OCI-M2 (cell line): ENCODE measurements around the gene BARX1.
"Not testable (repeated sequence)": the region's sequence is repeated elsewhere in the genome, so short reads cannot be mapped to it uniquely, and the experiment has no call there.

Source experiments
- DNase-seq: peaks from one replicate; lab custom pipeline; 2025; ENCODE audit not compliant: unreplicated experiment; lab: John Stamatoyannopoulos, UW

The BARX1 gene

DNA sequence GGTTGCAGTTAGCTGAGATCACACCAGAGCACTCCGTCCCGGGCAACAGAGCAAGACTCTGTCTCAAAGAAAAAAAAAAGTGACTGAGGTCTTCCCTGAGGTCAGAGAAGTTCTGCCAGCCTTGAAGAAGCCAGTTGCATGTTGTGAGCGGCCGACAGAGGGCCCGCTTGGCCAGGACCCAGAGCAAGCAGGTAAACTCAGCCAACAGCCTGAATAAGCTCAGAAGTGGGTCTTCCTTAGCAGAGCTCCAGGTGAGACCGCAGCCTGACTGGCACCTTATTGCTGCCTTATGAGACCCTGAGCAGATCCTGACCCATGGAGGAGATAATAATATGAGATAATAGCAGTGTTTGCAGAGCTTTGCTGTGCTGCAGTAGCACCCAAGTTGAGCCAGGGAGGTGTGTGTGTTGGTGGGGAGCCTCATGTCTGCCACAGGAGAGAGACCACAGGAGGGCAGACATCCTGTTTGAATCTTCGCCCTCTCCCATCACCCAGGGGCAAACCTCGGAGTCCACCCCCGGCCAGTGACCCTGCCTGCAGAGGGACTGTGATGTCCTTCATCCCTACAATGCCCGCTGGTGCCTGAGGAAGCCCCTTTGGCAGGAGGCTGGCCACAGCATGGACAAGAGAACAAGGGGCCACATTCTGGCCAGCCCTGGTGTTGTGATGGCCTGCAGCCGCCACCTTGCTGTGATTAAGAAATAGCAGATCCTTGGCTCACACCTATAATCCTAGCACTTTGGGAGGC, 10.8 kb upstream of the BARX1 start:
- DNase-seq: no peak

DNA sequence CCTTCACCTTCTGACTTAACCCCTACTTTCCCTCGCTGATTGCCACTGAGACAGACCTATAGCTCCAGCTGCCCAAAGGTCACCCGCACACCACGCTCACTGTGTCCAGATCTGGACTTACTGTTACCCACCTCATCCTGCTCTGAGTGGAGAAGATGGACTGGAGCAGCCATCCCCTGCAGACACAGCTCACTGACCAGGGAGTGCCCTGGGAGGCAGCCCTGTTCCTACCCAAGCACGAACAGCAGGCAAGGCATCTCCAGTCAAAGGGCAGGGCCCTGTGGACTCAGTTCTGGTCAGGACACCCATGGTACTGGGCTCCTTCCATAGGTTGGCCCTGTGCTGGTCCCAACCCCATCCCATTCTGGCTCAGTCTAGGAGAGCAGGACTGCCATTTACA, 9.5 kb upstream of the BARX1 start:
- DNase-seq: no peak

DNA sequence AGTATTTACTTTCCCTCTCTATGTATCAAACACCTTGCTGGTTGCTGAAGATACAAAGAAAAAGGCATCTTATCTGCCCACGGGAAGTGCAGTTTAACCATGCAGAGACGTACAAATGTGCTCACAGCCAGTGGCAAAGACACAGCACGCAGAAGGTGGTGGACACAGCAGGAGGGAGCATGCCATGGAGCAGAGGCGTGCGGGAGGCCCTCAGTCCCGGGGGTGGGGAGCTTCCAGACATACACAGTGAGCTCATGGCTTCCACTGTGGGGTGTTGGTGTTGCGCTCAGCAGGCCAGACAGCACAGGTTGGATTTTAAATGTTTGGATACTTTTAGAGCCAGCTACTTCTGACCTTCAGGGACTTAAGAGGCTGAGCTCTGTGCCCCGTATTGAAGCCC, 8.8 kb upstream of the BARX1 start:
- DNase-seq: no peak

DNA sequence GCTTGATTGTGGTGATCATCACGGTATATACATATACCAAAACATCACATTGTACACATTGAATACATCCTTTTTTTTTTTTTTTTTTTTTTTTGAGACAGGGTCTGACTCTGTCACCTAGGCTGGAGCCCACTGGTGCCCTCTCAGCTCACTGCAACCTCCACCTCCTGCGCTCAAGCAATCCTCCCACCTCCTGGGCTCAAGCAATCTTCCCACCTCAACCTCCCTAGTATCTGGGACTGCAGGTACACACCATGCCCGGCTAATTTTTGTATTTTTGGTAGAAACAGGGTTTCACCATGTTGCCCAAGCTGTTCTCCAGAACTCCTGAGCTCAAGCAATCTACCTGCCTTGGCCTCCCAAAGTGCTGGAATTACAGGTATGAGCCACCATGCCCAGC, 8.3 kb upstream of the BARX1 start:
- not testable (repeated sequence) for DNase-seq

DNA sequence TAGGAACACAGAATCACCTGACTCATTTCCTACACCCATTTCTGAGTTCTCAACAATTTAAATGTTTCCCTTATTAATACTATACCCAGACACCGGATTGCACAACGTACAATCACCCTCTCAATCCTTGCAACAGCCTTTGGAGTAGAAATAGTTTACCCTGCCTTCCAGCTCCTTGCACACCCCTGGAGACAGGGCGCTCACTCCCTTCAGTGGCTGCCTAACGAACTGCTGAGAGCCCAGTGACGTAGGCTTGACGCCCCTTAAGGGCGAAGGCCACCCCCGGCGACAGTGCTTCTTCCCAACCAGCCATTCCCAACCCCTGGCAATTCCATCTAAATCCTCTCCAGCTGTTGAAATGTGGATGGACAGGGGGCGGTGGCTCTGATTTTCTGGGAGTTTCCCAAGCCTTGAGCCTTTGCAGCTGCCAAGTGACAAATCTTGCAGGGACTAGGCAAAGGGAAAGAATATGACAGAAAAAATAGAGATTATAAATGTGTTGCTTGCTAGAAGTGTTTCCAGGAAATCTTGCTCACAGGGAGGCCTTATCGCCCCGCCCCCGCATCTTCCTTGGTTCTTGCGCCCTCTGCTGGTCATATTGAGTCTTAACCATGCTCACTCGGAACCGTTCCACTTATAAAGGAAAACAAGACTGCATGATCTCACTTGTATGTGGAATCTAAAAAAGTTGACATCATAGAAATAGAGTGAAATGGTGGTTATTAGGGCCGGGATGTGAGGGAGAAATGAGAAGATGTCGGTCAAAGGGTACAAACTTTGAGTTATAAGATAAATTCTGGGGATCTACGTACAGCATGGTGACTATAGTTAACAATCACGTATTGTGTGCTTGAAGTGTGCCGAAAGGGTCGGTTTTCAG, 7.6 kb upstream of the BARX1 start:
- peak; percentile 42 for DNase-seq

DNA sequence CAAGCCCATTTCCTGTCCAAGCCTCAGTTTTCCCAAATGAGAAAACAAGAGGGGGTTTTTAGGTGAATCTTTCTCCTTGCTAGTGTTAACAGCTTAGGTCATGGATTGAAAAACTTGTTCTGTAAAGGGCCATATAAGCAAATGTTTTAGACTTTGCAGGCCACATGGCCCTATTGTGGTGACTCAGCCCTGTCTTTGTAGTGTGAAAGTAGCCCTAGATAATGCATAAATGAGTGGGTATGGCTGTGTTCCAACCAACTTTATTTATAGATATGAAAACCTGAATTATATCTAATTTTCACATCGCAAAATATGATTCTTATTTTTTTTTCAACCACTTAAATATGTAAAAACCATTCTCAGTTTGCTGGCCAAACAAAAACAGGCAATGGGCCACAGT, 6.9 kb upstream of the BARX1 start:
- no peak for DNase-seq

DNA sequence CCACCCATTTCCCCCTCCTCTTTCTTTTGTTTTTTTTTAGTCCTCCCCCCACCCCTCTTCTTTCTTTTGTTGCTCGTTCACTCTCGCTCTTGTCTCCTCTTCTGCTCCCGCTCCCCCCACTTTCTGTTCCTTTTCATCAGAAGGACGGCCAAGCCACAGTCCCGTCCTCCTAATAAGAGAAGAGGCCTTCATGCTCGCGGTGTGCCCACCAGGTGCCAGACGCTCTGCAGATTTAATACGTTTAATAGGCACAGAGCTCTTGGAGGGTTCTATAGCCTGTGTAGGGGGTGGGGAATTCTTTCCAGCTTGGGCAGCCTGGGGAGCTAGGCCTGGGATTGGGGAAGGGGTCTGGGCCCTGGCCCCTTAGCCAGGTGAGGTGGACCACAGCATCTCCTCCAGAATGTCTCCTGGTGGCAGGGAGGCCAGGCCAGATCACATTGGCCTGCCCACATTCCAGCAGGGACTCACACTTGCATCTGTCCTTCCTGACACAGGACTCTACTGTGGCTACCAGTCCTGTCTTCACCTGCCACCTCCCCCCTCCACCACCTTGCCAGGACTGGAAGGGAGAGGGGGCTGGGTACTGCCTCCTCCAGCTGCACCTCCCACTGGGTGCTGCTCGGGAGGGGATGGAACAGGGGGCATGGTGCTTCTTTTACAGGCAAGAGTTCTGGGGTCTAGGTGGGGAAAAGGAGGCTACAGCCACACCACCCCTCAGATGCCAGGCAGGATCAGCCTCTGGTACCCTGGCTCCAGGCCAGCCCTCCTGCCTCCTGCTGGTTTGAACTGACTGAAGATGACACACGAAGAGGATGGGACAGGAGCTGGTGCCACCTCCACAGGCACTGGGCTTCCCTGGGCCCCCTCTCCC, 6.1 kb upstream of the BARX1 start:
- DNase-seq: no peak

DNA sequence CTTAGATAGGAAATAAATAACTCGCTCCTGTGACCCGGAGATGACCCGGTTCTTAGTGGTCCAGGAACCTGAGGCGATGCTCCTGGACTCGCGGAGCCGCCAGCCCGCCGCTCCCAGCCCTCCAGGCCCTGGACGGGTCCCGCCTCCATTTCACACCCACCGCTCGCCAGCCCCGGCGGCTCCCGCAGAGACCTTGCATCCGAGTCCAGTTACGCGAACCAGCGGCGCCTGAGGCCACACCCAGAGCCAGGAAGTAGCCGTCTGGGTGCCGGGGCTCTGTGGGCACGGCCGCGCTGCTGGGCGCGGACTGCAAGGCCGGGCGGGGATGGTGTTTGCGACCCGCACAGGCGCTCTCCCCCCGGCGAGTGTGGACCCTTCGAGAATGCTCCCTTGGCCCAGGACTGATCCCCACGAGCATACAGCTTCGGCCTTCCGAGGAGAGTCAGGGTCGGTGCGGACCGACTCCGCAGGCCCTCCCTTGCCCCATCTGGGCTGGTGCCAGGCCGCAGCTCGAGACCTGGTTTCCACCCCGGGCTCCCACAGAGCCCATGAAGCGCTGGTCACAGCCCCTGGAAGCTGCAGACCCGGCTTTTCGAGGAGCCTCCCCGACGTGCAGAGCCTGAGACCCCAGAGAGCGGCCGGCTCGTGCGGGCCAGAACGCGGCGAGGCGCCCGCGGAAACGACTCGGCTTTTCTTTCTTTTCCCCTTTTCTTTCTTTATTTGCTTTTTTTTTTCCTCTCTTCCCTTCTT, 5.2 kb upstream of the BARX1 start:
- DNase-seq: no peak

DNA sequence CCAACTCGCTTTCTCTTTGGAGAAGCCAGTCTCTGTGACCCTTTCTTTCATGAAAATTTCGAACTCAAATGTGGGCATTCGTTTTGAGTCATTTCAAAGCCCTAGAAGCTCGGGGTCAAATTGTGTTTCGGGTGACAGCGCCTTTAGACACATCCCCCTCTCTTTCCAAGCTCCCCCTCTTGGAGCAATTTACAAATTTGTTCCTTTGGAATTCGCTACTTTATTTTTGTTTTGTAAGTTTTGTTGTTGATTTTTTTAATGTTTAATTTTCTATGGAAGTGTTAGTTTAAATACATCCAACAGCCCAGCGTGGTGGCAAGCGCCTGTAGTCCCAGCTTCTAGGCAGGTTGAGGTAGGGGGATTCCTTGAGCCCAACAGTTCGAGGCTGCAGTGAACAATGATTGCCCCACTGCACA, 4.6 kb upstream of the BARX1 start:
- DNase-seq: no peak

DNA sequence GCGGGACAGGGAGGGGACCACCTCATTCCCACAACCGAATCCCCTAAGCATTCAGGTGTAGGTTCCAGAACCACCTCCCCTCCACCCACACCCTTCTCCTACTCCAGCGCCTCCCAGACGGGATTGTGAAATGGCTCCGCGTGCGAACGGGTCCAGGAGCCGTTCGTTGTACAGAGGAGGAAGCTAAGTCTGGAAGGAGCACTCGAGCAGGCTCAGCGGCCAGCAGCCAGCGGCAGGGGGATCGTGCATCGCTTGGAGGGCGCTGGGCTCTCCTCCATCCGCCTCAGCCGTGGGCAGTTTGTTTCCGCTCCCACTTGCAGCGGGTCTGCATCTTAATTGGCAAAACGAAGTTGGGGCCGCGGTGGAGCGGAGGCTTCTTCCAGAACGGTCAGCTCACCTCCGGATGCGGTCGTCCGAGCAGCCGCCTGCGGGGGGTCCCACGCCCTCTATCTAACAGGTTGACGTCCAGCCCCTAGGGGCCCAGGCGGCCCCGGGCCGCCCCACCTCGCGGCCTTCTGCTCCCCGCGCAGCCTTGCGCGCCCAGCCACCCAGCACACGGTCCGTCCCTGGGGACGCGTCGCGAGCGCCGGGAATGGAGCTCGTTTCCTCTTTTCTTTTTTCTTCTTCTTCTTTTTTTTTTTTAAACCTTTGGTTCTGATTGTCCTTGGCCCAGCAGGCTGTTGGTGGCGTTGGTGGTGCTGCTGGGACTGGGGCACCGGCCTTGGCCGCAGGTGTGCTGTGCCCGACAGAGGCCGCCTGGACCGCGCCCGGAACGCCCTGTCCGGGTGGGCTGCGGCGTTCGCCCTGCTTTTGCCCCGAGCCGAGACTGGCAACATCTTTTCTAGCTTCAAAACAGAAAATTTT, 3.9 kb upstream of the BARX1 start:
- no peak for DNase-seq

DNA sequence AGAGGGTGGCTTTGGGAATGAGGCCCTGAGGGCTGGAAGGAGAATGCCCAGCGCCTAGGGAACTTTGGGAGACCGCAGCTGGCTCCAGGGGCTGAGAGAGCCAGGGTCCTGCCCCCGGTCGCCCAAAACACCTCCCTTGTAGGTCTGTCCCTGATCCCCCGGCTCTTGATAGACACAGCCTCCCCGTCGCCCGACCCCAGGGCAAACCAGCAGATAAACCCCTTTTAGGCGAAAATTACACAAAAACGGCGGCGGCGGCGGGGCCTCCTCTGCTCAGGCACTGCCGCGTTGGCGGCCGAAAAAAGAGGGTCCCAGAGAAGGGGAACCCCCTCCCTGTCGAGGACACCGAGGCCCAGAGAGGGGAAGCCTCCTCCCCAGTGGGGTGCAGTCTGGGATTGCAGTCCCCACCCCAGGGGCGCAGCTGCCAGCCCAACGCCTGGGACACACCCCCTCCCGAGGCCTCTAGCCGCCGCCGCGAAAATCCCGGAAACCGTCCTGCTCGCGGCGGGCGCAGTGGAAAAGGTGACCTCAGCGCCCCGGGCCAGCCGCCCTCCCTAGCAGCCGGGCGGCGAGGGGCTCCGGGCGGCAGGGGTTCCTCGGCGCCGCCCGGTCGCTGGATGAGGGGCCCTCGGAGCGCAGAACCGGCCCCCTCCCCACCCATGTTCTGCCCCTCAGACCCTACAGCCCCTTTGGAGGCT, 3.1 kb upstream of the BARX1 start:
- DNase-seq: no peak

DNA sequence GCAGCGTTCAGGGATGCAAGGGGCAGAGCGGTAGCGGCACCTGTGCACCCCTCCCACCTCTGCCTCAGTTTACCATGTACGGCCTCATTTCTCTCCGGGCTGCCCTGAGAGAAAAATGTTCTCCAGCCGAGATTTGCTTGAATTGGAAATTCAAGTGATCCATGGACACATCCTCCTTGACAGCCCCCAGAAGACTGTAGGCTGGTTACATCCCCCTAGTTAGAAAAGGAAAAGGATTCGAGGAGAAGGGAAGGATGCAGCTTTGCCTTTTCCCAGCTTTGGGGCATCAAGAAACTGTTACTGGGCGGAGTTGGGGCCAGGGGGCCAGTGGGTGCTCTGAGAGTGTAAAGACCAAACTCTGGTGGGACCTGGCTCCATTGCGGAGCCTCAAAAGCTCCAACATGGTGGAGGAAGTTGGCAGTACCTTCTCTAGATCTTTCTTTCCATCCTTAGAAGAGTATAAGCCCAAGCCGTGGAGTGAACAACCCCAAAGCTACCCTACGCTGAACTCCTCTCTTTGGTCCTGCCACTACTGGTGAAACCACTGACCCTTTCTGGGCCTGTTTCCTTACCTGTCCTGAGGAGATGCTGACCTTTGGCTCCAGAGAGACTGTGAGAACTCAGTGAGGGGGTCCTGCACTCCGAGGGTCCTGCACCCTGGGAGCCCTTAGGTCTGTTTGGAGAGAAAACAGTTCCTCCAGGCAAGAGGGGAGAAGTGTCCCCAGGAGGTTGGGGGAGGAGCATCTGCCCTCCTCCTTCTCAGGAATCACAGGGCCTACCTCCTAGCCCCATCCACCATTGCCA, 1.0 kb upstream of the BARX1 start:
- DNase-seq: no peak

DNA sequence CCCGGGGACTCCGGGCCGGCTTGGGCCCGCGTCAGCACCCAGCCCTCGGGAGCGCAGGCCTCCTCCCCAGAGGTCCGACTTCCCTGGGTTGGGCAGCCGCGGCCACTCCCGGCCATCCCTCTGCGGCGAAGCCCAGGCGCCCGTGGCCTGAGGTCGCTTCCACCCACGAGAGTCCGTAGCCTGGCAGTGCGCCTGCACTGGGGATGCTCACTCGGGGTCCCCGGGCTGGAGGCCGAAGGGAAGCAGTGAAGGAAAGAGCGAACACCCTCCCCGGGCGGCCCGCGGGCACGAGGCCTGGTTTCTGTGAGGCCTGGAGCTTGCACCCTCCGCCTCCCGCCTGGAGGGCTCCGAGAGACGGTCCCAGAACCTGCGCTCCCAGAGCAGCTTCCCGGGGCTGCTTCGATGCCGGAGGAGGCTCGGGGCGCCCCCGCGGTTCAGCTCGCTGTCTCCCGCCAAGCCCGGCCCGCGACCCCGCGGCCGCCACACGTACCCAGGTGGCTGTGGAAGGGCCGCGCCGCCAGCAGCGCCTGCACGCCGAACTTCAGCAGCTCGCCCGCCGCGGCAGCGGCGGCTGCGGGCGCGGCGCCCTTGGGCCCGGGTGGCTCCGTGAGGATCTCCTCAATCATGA, 607 bp downstream of the BARX1 start:
- no peak for DNase-seq

DNA sequence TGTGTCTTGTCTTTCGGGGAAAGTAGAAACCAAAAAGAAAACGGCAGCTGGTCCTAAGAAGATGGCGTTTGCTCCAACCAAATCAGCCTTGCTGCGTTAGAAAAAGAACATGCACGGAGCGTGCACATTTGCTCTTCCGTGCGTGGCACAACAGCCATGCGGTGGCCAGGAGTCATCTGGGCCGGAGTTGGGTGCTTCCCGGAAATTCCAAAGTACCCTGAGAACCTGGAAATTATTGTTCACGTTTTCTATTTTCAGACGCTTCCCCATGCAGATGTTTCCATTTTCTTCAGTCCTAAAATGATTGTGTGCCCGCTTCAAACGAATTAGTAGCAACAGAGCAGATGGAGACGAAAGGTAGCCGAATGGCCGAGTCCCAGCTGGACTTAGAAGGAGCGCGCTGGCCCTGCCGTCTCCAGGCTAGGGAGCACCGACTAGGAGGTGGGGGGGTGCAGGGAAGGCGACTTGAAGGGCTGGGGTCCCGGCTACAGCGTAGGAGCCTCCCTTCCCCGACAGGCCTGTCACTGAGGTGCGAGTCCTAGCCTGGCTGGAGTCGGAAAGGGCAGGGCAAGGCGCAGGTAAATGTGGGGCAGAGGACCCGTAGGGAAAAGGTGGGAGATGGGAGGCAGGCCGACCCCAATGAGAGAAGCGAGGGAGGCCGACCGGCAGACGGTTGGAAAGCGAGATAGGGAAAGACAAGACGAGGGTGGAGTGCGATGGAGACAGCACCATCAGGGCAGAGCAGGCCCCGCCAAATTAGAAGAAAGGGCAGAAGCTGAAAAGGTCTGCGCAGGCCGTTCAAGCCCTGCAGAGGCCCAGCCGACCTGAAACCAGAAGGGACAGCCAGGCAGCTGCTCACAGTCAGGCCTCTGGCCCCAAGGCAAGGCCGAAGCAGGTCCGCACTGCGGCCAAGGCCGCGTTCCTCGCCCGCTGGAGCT, 1.4 kb downstream of the BARX1 start:
- DNase-seq: no peak

DNA sequence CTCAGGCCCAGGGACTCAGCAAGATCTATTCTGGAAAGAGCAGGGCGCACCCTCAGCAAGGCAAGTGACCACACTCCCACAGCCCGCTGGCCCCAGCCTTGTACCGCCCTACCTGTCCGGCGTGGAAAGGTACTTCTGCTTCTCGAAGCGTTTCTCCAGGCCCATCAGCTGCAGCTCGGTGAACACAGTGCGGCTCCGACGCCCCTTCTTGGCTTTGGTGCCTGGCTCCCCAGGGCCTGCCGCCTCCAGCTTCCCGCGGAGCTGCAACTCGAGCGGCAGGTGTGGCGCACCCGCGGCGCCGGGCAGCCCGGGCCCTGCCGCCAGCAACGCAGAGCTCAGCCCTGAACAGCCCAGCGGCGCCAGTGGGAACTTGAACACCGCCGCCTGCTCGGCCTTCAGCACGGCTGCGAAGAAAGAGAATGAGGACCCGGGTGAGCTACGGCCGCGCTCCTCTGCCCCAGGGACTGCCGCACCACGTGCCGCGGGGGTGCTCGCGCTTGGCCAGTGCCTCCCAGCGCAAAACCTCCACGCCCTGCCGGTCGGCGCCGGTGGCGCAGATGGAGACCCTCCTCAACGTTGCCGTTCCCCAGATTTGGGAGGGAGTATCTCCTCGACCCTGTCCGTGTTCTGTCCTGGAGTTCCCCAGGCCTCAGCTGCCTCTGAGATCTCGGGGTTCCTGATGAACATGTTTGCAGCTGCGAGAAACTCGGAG, 2.2 kb downstream of the BARX1 start:
- DNase-seq: no peak

DNA sequence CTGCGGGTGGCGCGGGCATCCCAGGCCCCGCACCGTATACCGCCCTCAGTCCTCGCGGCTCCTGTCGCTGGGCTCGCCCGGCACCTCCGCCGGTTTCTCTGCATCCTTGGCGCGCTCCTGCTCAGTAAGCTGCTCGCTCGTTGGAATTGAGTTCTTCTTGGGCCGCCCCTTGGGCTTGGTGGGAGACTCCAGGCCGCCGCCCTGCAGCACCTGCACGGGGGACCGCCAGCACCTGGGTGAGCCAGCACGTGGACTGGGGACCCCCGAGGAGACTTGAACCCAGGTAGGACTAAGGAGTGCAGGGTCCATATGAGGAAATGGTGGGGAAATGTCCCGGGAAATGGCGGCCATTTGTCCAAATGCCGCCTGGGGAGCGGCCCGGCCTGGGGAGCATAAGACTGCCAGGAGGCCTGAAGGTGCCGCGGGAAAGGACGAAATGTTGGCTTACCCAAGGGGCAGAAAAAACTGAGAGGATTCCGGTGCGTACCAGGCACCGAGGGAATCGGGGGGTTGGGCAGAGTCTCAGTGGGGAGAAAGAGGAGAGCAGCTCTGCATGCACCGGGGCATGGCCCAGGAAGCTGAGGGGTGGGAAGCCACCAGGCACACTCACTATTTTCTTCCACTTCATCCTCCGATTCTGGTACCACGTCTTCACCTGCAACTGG, 2.9 kb downstream of the BARX1 start:
- DNase-seq: no peak
